ENCODE results near the gene AVL9.
"Not testable (repeated sequence)": the region's sequence is repeated elsewhere in the genome, so short reads cannot be mapped to it uniquely, and the experiment has no call there.

The AVL9 gene

DNA sequence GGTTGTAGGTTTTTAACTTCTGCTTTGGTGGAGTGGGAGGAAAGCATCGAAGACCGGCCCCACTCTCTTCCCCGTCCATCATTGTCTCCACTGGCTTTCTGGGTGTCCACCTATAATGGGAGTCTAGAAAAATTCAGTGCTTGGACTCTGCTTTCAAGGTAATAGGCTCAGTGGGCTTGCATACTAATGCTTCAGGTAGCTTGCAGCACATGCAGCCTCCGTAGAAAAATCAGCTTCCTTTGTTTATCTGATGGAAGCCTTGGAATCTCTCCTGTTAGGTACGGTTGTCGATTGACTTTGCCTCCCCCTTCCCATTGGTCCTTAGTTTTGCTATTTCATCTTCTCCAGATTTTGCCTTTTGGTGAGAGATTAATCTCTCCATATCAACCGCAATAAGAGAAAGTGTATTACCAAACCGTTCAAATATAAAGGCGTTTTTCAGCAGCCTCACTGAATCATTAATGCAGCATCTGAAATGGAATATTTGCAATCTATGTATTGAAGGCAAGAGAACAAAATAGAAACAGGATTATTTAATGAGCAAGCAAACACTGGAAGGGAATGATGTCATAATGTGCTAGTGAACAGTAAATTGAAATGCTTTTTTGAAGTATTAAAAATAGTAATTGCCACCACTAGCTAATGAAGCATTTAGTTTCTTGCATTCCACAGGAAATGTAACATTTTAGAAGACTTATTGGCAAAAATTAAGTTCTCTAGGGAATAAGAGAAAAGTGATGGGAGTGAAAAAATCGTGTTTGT is 944 bp downstream of the AVL9 start:
- DNase-seq (ENCODE audit: low read depth), result no peak

DNA sequence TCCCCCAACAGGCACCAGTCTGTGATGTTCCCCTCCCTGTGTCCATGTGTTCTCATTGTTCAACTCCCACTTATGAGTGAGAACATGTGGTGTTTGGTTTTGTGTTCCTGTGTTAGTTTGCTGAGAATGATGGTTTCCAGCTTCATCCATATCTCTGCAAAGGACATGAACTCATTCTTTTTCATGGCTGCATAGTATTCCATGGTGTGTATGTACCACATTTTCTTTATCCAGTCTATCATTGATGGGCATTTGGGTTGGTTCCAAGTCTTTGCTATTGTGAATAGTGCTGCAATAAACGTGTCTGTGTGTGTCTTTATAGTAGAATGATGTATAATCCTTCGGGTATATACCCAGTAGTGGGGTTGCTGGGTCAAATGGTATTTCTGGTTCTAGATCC is 4.5 kb downstream of the AVL9 start:
- not testable (repeated sequence) for DNase-seq (ENCODE audit: low read depth)

DNA sequence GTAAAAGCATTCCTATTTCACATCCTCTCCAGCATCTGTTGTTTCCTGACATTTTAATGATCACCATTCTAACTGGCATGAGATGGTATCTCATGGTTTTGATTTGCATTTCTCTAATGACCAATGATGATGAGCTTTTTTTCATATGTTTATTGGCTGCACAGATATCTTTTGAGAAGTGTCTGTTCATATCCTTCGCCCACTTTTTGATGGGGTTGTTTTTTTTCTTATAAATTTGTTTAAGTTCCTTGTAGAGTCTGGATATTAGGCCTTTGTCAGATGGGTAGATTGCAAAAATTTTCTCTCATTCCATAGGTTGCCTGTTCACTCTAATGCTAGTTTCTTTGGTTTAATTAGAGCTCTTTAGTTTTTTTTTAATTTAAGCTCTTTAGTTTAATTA is 4.9 kb downstream of the AVL9 start:
- DNase-seq (ENCODE audit: low read depth), result not testable (repeated sequence)

DNA sequence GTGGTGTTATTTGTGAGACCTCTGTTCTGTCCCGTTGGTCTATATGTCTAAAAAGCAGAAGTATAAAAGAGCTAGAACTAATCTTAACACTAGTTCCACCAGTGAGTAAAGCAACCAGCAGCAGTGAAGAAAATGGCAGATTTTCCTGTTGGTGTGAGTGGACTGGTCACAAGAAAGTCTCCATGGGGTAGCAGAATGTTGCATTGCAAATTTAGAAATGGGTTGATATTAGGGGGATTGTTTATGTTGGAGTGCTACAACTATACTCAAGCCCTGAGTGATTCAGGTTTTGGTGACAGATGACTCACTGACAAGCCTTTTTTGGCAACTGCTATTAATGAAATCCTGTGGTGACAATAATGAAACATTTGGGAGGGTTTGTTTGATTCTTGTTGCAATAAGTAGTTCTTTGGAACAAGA is 5.6 kb downstream of the AVL9 start:
- DNase-seq (ENCODE audit: low read depth), result no peak

DNA sequence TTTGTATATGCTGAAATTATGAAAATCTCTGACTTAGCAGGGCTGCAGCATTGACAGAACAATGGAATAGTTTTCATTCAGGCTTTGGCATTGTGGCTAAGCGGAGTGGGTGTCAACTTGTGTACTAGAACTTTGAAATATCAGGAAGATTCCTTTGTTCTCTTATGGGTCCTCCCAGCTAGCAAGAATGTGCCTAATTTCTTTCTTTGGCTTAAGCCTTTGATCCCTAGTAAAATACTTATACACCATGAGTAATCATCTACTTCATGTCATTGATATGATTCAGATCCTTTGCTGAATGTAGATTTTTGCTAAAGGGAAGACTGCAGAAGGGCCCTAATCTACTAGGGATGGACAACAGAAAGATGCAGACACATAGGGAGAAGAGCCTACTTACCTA is 6.2 kb downstream of the AVL9 start:
- DNase-seq (ENCODE audit: low read depth), result no peak

DNA sequence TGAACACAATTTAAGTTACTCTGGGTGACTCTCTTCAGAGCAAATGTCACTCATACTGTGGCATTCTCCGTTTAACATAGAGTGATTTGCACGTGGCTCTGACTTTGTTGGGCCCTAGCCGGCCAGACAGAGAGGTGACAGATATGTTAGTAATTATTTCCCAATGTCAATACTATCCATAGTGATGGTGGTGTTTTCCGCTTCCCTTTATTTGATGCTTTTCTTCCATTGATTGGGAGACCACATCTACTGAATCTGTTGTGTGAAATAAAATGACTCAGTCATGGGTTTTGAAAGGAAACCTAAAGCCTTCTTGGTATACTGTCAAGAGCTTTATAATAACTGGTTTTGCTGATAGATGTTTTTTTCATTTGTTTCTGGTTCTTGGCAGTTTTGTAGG is 7.4 kb downstream of the AVL9 start:
- DNase-seq (ENCODE audit: low read depth), result no peak

DNA sequence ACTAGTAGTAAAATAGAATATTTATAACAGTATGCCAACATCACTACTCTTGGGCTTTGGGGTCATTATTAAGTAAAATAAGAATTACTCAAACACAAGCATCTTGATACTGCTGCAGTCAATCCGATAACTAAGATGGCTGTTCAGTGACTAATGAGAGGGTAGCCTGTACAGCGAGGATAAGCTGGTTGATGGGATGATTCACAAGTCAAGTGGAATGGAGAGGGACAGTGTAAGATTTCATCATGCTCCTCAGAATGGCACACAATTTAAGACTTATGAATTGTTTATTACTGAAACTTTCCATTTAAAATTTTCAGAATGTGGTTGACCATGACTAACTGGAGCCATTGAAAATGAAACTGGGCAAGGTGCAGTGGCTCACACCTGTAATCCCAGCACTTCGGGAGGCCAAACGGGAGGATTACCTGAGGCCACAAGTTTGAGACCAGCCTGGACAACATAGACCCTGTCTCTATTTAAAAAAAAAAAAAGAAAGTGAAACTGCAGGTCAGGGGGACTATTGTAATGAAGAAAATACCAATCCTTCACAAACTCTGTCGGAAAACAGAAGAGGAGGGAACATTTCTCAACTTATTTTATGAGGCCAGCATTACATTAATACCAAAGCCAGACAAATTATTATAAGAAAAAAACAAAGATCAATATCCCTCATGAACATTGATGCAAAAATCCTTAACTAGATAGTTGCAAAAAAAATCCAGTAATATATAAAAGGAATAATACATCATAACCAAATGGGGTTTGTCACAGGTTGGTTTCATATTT is 11.2 kb downstream of the AVL9 start:
- no peak for DNase-seq (ENCODE audit: low read depth)

DNA sequence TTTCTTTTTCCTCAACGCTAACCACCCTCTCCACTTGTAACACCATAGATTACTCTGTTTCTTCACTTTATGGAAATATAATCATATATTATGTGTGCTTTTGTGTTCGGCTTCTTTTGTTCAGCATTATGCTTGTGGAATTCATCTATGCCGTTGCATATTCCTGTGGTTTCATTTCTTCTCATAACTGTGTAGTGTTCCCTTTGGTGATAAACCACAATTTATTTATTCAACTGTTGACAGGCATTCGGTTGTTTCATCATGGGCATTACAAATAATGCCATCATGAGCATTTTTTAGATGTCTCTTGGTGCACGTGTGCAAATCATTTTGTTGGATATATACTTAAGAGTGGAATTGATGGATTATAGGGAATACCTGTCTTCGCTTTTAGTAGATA is 12.1 kb downstream of the AVL9 start:
- no peak for DNase-seq (ENCODE audit: low read depth)

DNA sequence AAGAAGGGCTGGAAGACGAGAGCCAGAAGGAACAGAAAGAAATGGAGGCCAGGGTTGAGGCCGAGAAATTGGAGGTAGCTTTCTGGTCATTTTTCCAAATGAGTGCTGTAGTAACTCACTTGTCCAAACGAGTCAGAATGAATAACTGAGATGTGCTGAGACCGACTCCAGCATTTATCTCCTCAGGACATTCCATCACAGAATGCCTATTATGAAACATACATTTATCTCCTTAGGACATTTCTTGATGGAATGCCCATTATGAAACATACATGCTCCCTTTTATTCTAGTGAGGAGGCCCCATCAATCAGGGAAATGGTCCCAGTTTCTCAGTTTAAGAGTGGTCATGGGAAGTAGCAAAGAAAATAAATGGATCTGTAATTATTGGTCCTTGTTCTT is 16.5 kb downstream of the AVL9 start:
- no peak for DNase-seq (ENCODE audit: low read depth)

DNA sequence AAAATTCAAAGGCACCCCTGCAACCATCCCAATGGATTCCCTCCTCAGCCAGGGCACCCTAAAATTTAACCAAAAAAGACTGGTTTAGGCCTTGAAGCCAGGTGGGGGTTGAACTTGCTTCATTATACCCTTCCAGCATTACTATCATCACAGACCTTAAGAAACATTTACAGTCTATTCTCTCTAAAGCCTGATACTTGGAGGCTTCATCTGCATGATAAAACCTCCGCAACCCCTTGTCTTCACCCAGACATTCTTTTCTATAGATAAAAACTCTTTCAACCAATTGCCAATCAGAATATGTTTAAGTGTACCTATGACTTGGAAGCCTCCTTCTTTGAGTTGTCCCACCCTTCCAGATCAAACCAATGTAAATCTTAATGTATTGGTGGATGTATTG is 17.9 kb downstream of the AVL9 start:
- DNase-seq (ENCODE audit: low read depth), result no peak

DNA sequence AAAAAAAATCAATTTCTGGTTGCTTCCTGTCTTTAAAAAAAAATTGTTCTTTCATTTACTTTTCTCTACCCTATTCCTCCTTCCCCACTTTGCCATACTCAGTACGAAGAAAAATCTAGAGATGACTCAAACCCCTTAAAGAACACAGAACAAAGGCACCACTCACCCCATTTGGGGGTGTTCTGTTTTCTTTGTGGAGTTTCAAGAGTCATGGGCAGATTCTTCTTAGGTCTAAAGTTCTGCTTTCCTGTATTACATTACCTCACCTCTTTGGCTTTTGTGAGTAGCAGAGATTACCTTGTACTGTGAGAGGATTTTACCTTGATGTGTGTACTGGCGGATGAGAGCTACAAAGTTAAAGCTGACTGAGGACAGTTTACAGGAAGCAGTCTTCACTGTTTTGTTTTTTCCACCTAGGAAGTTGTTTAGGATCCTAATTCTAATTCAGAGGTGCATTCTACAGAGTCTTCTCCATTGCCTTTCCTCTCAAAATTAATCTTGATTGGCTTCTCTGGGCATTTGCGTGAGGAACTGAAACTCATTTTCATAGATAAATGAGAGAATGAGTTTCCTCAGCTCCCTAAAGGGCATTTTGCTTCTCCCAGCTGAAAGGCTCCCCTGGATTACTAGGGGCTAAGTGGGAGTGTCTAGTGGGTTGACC is 20.7 kb downstream of the AVL9 start:
- no peak for DNase-seq (ENCODE audit: low read depth)

DNA sequence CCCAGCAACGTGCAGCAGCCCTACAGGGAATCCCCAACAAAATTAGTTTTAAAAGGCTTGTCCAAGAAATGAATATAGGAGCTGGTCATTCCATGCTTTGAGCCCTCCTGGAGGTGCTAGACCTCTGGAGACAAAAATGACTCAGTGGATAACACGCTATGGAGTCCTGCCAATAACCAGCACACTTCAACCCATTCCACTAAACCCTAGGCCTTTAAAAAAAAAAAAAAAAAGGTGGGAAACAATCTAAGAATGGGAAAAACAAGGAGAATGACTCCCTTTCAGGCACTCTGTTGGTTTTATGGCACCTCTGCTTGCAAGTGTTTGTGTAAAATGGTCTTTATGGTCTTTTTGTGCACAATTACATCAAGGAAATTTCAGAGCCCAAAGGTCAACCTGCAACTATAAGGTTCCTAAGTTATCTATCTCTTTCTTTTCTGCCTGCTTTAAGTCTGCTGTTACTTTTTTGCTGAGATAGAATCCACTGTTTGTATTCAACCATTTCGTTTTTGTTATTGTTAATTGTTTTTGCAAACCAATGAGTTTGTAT is 21.3 kb downstream of the AVL9 start:
- DNase-seq (ENCODE audit: low read depth), result no peak

DNA sequence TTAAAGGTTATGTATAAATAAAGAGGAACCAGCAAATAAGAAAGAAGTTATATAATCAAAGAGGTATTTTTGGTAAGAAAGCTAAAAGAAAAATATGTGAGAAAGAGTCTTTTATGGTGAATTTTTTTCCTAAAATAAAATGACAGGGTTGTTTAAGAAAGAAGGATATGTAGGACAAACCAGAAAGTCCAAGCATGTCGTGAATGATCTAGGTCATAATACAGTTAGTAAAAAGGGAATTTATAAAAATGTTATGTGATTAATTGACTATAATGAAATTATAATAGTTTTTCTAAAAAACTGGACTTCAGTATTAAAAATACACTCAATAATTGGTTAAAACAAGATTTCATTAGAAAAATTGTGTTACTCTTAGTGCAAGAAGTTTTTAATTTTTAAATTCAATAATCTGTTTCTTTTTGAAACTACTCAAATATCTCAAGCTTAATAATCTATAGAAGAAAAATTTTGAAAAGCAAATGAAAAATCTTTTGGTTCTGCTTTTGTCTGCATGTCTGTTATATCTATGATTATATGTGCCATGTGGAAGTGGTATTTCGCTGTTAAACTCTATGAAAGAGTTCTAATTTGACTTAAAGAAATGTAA is 23.3 kb downstream of the AVL9 start:
- DNase-seq (ENCODE audit: low read depth), result no peak

DNA sequence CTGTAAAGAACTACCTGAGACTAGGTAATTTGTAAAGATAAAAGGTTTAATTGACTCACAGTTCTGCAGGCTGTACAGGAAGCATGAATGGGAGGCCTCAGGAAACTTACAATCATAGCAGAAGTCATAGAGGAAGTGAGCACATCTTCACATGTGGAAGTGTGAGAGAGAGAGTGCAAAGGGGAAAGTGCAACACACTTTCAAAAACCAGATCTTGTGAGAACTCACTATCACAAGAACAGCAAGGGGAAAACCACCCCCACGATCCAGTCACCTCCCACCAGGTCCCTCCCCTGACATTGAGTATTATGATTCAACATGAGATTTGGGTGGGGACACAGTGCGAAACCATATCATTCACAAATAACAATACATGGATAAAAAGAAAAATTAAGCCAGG is 24.5 kb downstream of the AVL9 start:
- DNase-seq (ENCODE audit: low read depth), result no peak

DNA sequence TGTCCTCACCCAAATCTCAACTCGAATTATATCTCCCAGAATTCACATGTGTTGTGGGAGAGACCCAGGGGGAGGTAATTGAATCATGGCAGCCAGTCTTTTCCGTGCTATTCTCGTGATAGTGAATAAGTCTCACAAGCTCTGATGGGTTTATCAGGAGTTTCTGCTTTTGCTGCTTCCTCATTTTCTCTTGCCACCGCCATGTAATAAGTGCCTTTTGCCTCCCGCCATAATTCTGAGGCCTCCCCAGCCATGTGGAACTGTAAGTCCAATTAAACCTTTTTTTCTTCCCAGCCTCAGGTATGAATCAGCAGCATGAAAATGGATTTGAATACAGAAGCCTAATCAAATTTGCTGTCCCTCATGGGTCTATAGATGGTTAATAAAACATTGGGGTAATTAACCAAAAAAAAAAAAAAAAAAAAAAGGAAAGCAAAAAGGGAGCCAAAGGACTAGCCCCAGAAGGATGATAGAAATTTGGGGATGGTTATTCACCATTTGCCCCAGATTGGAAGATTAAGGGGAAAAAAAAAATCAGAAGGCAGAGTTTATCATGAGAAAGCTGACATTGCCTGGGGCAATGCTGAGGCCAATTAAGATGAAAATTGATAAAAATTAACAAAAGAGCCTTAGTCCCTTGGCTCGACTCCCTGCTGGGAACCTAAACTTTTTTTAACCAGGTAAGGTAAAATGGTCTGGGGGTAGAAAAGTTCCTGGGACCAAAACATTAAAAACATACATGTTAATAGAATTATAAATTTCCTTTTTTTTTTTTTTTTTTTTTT is 27.6 kb downstream of the AVL9 start:
- no peak for DNase-seq (ENCODE audit: low read depth)

DNA sequence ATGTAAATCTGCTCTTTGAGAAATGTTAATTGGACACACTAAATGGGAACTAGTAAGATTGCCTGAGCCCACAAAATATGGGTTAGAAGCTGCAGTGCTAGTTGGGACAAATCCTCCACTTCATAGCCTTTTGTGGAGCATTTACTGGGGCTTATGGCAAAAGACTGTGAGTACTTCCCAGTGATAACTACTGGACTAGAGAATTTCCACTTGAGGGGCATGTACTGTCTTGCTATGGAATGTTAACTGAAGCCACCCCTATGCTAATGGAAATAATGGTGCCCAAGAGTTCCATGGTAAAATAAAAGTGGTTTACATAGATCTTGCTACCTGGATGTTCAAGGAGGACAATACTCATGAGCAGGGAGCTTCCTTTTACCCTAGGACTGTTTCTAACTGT is 29.3 kb downstream of the AVL9 start:
- no peak for DNase-seq (ENCODE audit: low read depth)

DNA sequence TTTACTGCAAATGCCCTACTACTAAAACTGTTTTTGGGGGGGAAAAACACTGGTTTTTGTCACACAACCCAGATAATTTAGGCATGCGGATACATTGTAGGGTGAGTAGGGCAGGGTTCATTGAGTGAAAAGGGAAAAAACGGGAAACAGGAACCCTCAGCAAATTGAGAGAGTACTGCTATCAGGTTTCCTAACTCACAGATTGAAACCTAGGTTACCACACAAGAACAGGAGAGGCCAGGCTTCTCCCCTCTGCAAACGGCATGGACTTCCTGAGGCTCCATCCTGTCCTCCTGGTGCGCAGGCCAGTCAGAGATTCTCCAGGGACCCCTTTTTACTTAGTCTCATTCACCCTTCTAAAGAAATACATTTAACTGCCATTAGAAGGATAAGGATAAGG is 30.6 kb downstream of the AVL9 start:
- DNase-seq (ENCODE audit: low read depth), result no peak

DNA sequence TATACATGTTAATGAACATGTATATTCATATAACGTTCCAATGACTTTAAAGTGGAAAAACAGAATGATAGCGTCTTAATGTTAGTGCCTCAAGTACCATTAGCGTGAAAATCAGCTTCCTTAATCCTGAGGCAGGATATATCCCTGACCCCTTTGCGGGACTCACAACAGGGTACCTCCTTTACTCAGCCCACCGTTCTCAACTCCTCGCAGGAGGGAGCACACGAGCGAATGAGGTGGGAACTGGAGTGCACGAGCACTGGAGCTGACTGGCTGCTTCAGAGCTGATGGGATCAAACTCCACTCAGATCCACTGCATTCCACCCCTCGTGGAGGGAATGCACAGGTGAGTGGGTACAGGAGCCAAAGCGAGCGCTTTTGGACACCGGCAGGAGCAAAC is 36.1 kb downstream of the AVL9 start:
- DNase-seq (ENCODE audit: low read depth), result no peak

DNA sequence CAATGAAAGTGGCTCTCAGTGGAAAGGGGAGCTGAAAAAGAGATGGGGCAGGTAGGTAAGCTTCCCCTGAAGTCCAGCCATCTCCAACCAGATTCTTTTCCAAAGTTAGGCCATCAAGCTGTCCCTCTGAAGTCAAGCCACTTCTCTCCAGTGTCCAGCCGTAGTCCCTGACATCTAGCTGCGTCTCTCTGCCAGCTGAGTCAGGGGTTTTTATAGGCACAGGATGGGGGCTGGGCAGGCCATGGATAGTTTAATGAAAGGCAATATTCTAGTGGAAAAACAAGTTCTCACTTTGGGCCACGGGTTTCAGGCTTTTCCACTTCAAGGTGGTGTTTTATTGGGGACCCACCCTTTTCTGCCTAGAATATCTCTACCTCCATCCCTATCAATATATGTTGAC is 36.8 kb downstream of the AVL9 start:
- no peak for DNase-seq (ENCODE audit: low read depth)

DNA sequence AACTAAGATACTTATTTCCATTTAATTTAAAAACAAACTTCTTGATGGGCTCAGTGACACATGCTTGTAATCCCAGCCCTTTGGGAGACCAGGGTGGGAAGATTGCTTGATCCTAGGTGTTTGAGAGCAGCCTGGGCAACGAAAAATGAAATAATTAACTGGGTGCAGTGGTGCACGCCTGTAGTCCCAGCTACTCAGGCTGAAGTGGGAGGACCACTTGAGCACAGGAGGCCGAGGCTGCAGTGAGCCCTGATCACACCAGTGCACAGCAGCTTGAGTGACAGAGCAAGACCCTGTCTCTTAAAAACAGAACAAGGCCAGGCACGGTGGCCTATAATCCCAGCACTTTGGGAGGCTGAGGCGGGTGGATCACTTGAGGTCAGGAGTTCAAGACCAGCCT is 37.4 kb downstream of the AVL9 start:
- no peak for DNase-seq (ENCODE audit: low read depth)

DNA sequence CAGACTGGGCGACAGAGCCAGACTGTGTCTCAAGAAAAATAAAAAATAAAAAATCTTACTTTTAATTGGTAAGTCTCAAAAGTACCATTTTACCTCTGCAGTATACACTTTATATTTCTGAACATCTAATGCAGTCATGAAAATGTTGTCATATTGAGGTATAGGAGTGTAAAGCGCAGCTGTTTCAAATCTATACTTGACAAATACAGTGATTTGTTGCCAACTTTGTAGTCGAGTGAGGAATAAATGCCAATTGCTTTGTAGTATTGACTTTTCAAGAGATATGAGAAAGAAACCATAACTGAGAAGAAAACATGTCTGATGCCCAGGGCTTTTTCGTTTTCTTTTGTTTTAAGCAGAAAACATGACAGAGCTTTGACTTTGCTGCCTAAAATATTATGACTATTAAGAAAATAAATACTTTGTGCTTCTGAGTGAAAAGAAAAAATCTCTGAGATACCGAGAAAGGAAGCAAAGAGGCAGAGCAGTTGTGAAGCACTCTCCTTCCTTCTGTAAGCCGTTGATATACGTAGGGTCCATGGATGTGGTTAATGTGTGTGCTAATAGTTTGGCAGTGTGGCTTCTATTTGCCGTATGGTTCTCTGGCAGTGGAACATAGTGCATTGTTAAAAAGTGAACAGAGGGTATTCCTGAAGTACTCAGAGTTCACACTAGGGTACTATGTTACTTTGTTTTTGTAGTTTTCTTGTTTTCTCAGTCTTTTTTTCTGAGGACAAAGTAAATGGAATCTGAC is 38.2 kb downstream of the AVL9 start:
- no peak for DNase-seq (ENCODE audit: low read depth)
